ENCODE results near the gene TRAPPC6A.

Gene TRAPPC6A

GRCh38 chr19:45146251-45146650, 31.8 kb downstream of the TRAPPC6A start:
- DNase-seq = no peak

DNA sequence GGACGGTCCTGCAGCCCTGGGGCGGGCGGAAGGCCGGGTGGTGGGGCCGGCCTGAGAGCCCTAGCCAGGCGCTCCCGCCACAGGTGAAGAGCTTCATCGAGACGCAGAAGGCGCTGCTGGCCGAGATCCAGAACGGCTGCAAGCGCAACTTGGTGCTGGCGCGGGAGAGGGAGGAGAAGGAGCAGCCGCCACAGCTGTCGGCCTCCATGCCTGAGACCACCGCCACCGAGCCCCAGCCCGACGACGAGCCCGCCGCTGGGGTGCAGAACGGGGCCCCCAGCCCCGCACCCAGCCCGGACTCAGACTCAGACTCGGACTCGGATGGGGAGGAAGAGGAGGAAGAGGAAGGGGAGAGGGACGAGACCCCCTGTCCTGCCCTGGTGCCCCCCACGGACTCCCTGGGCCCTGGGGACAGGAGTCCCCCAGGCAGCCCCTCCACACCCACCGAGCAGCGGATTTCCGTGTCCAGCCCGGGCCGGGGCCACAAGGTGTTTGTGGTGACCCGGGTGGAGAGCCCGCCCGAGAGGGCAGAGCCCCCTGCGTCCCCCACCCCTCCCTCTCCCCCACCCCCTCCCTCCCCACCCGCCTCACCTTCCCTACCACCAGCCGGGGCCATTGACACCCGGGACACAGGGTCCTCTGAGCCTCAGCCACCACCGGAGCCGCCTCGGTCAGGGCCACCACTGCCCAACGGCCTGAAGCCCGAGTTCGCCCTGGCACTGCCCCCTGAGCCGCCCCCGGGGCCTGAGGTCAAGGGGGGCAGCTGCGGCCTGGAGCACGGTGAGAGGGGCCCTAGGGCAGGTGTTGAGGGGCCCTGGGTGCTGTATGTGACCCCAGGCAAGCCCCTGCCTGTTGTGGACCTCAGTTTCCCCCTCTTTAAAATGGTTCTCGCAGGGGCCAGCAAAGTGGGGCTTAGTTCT, 32.5 kb downstream of the TRAPPC6A start:
- no peak for DNase-seq

DNA sequence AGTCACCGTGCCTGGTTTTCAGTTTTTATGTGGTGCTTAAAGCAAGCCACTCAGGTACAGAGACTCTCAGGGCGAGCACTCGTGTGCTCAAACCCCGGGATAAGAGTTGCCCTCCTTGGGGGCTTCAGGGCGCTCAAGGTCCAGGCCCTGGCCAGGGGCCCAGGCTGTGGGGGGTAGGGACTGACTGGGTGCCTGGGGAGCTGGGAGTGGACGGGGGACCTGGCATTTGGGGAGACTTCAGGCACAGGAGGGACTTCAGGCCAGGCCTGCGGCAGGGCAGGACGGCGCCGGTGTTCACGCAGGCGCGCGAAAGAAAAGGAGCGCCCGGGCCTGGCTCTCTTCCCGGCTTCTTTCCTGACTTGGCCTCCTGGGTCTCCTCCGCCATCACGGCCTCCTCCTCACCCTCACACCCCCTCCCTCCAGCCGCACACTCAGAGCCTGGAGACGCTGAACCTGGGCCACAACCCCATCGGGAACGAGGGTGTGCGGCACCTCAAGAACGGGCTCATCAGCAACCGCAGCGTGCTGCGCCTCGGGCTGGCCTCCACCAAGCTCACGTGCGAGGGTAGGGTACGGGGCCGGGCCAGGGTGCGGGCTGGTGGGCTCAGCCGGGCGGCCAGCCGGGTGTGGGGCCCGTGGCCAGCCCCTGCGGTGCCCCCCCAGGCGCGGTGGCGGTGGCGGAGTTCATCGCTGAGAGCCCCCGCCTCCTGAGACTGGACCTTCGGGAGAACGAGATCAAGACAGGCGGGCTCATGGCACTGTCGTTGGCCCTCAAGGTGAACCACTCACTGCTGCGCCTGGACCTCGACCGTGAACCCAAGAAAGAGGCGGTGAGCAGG, 33.4 kb downstream of the TRAPPC6A start:
- no peak for DNase-seq

DNA sequence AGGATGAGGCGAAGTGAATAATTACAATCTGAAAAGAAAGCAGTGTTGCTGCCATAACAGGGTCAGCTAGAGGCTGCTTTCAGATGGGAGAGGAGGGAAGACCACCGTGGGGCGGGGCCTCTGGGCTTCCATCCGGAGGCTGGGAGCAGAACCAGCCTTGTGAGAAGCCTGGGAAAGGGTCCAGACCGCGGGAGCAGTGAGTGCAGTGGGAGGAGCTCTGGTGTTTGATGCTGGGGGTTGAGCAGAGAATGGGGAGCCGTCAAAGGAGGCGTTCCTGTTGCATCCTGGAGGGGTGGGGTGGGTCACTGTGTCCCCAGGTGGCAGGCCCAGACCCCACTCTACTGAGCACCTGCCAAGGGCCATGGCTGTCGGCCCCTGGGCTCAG, 35.3 kb downstream of the TRAPPC6A start:
- no peak for DNase-seq

- no peak for DNase-seq
These were observed 35.9 kb downstream of the TRAPPC6A start for GRCh38 chr19:45142016-45142725.

- no peak for DNase-seq
These were observed 36.7 kb downstream of the TRAPPC6A start for GRCh38 chr19:45141203-45141900.

DNA sequence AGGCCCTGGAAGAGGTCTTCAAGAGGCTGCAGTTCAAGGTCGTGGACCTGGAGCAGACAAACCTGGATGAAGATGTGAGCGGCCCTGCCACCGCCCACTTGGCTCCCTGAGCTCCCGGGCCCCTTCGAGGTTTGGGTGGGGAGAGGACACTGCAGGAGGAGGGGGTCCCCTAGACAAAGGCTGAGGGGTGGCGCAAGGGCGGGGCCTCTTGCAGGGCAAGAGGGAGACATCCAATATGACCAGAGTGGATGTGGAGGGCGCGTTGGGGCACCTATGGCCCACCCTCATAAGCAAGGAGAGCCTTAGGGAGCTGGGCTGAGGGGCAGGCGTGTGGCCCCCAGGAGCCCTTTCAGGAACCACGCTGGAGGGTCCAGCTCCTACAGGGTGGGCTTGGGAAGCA, 37.5 kb downstream of the TRAPPC6A start:
- no peak for DNase-seq

GRCh38 chr19:45140144-45140503, 37.9 kb downstream of the TRAPPC6A start:
- no peak for DNase-seq

- no peak for DNase-seq
These were observed 38.5 kb downstream of the TRAPPC6A start for GRCh38 chr19:45139286-45140143.

DNA sequence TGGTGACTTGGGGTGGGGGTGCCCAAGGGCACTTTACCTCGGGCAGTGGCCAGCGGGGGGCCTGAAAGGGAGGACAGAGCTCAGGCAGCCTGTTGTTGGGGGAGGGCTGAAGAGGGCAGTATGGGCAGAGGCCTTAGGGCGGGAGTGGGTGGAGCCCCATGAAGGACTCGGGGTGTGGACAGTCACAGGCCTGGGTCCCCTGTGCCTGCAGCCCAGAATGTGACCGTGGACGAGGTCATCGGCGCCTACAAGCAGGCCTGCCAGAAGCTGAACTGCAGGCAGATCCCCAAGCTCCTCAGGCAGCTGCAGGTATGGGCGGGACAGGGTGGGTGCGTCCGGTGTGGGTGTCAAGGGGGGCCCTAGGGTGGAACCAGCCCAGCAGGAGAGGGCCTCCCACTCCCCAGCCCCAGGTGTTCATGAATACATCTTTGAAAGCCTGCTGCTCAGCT, 39.7 kb downstream of the TRAPPC6A start:
- DNase-seq = no peak

DNA sequence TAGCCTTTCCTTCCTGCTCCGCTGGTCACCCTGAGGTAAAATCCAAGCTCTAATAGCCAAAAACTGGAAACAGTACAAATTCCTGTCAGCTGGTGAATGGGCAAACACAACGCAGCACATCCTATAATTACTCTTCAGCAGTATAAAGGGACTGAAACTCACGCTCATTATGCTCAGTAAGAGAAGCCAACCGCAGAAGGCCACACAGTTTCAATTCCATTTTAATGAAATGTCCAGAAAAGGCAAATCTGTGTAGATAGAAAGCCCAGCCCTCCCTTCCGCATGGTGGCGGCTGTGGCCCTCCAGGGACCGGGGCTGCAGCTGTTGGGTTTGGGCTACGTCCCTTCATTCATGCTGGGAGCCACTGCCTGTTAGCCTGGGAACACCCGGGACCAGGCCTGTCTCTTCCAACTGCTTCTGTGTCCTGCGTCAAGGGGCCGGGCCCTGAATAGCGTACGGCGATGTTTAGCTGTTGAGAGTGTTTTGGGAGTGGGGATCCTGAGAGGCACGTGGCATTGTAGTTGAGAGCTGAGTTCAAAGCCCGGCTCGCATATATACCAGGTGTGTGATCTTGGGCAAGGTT, 40.8 kb downstream of the TRAPPC6A start:
- no peak for DNase-seq

DNA sequence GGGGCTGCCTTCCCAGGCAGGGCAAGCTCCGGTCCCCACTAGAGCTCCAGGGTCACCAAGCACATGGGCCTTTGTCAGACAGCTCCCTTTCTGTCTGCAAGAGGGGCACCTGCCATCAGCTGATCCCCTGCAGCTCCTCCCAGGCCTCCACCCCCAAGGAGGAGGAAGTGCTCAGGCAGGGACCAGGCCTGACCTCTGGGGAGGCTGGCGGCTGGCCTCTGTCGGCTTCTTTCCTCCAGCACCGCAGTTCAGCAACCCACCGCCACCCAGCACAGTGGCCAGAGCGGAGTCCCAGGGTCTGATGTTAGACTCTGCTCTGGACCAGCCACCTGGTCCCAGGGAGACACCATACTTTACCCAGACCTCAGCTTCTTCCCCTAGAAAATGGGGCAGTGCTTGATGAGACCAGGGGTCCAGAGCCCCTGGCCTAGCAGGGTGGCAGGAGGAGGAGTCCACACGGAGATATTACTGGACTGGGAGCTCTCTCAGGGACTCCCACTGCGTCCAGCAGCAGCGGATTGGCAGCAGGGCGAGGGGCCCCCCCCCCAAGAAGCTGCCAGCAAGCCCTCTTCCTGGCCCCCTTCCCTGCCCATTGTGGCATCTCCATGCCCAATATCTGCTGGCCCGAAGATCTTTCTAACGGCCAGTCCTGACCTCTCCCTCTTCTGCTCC, 41.4 kb downstream of the TRAPPC6A start:
- no peak for DNase-seq

- no peak for DNase-seq
These were observed 42.7 kb downstream of the TRAPPC6A start for GRCh38 chr19:45135176-45135885.

GRCh38 chr19:45133661-45134060, 44.4 kb downstream of the TRAPPC6A start:
- no peak for DNase-seq

GRCh38 chr19:45130888-45131615, 47.0 kb downstream of the TRAPPC6A start:
- DNase-seq = no peak

GRCh38 chr19:45130236-45130635, 47.8 kb downstream of the TRAPPC6A start:
- no peak for DNase-seq

GRCh38 chr19:45128806-45129205, 49.2 kb downstream of the TRAPPC6A start:
- no peak for DNase-seq

- no peak for DNase-seq
These were observed 49.9 kb downstream of the TRAPPC6A start for GRCh38 chr19:45128146-45128545.

- DNase-seq = no peak
These were observed 51.4 kb downstream of the TRAPPC6A start for GRCh38 chr19:45126654-45127053.

Data from activated CD8-positive, alpha-beta memory T cell treated with anti-CD3 and anti-CD28 coated beads, Interleukin-2, amount 50 U/mL, for 4 hours (primary cell).